H1 (cell line): ENCODE measurements around the gene SMIM44. TPM values are rescaled to one million over a fixed set of nuclear protein-coding genes. Genes with fewer than 3 reads are reported as not detected.

Experiments used
- CBX5 ChIP-seq: fragments of 300-800, 300-1000 bp; sonication (generic); IDR thresholded peaks from 2 replicates; pipeline ENCODE4 v1.7.1; 2016; ENCODE audit warnings: antibody characterized with exemption, low read length, low read depth
- EZH2 ChIP-seq: fragments of 200-600 bp; sonication (generic); IDR thresholded peaks from 2 replicates; pipeline ENCODE4 v1.7.1; 2012; ENCODE audit warnings: low read depth, mild to moderate bottlenecking, moderate library complexity, low read length, inconsistent platforms; ENCODE audit not compliant: severe bottlenecking
- HDAC2 ChIP-seq, 2 experiments: fragments of 300-600 bp in 1 of 2; sonication (generic) in 1 of 2; IDR thresholded peaks; 2 replicates each; pipeline ENCODE4 v1.6.1; 2011 to 2012; ENCODE audit warnings: low read depth in 2 of 2, low read length in 2 of 2, mild to moderate bottlenecking in 2 of 2, moderate library complexity in 2 of 2, borderline replicate concordance in 1 of 2, inconsistent platforms in 1 of 2
- KDM1A ChIP-seq: fragments of 200-600, 300-600 bp; sonication (generic); IDR thresholded peaks from 2 replicates; pipeline ENCODE4 v1.7.1; 2016; ENCODE audit warnings: mild to moderate bottlenecking, low read length, borderline replicate concordance
- RXRA ChIP-seq: IDR thresholded peaks from 2 replicates; pipeline ENCODE4 v1.6.1; 2011; ENCODE audit warnings: low read depth, mild to moderate bottlenecking, low read length, moderate library complexity; ENCODE audit not compliant: insufficient read depth
- polyA plus RNA-seq, 7 experiments: library from polyadenylated mRNA; depleted of rRNA in 3 of 7; stranded (reverse) in 5 of 7; unstranded in 2 of 7; fragments of >200 nt in 5 of 7; fragments of 200-250 nt in 2 of 7; gene quantifications; 1 replicate in 5 of 7; 2 replicates in 1 of 7; 4 replicates in 1 of 7; pipeline versions ENCODE4 v1.2.1 to v1.2.3, GENCODE V29; 2011 to 2013; ENCODE audit warnings: missing spikeins in 2 of 7, mixed read lengths in 2 of 7
- total RNA-seq: library from RNA; stranded (reverse); fragmentation: NEBNext Ultra II Directional; extraction: Animal tissue kit (Norgen Biotek cat#: 25700); gene quantifications from 2 replicates; pipeline ENCODE4 v1.2.1, GENCODE V29; 2021
- TF ChIP-seq, protein P1 (sequence below): fragments of 300-600 bp; sonication (generic); IDR thresholded peaks from 2 replicates; pipeline ENCODE4 v1.7.1; 2012; ENCODE audit warnings: low read length, moderate library complexity, mild to moderate bottlenecking, inconsistent platforms; ENCODE audit not compliant: insufficient replicate concordance

The SMIM44 gene
- total and polyA plus RNA-seq, 2 of the 8 experiments (the other 6 are each of a cell fraction or from before 2014, with no cell fraction given) = not detected

DNA sequence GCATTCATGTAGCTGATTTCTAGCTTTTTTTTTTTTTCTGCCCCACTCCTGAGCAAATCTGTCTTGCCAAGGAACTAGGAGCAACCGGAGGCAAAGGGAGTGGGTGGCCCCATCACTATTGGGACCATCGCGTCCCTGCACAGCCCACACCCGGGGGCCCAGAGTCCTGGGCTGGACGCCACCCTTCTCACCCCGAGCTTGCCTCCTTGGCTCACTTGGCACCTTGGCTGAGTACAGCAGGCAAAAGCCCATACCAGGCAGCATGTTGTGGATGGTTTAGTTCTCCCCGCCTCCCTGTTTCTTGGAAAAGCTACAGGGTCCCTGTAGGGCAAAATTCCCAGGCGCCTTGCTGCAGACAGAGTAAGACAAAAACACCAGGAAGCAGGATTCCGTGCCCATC lies 16.6 kb downstream of the SMIM44 start (continued):
- TF ChIP-seq, protein P1, sequence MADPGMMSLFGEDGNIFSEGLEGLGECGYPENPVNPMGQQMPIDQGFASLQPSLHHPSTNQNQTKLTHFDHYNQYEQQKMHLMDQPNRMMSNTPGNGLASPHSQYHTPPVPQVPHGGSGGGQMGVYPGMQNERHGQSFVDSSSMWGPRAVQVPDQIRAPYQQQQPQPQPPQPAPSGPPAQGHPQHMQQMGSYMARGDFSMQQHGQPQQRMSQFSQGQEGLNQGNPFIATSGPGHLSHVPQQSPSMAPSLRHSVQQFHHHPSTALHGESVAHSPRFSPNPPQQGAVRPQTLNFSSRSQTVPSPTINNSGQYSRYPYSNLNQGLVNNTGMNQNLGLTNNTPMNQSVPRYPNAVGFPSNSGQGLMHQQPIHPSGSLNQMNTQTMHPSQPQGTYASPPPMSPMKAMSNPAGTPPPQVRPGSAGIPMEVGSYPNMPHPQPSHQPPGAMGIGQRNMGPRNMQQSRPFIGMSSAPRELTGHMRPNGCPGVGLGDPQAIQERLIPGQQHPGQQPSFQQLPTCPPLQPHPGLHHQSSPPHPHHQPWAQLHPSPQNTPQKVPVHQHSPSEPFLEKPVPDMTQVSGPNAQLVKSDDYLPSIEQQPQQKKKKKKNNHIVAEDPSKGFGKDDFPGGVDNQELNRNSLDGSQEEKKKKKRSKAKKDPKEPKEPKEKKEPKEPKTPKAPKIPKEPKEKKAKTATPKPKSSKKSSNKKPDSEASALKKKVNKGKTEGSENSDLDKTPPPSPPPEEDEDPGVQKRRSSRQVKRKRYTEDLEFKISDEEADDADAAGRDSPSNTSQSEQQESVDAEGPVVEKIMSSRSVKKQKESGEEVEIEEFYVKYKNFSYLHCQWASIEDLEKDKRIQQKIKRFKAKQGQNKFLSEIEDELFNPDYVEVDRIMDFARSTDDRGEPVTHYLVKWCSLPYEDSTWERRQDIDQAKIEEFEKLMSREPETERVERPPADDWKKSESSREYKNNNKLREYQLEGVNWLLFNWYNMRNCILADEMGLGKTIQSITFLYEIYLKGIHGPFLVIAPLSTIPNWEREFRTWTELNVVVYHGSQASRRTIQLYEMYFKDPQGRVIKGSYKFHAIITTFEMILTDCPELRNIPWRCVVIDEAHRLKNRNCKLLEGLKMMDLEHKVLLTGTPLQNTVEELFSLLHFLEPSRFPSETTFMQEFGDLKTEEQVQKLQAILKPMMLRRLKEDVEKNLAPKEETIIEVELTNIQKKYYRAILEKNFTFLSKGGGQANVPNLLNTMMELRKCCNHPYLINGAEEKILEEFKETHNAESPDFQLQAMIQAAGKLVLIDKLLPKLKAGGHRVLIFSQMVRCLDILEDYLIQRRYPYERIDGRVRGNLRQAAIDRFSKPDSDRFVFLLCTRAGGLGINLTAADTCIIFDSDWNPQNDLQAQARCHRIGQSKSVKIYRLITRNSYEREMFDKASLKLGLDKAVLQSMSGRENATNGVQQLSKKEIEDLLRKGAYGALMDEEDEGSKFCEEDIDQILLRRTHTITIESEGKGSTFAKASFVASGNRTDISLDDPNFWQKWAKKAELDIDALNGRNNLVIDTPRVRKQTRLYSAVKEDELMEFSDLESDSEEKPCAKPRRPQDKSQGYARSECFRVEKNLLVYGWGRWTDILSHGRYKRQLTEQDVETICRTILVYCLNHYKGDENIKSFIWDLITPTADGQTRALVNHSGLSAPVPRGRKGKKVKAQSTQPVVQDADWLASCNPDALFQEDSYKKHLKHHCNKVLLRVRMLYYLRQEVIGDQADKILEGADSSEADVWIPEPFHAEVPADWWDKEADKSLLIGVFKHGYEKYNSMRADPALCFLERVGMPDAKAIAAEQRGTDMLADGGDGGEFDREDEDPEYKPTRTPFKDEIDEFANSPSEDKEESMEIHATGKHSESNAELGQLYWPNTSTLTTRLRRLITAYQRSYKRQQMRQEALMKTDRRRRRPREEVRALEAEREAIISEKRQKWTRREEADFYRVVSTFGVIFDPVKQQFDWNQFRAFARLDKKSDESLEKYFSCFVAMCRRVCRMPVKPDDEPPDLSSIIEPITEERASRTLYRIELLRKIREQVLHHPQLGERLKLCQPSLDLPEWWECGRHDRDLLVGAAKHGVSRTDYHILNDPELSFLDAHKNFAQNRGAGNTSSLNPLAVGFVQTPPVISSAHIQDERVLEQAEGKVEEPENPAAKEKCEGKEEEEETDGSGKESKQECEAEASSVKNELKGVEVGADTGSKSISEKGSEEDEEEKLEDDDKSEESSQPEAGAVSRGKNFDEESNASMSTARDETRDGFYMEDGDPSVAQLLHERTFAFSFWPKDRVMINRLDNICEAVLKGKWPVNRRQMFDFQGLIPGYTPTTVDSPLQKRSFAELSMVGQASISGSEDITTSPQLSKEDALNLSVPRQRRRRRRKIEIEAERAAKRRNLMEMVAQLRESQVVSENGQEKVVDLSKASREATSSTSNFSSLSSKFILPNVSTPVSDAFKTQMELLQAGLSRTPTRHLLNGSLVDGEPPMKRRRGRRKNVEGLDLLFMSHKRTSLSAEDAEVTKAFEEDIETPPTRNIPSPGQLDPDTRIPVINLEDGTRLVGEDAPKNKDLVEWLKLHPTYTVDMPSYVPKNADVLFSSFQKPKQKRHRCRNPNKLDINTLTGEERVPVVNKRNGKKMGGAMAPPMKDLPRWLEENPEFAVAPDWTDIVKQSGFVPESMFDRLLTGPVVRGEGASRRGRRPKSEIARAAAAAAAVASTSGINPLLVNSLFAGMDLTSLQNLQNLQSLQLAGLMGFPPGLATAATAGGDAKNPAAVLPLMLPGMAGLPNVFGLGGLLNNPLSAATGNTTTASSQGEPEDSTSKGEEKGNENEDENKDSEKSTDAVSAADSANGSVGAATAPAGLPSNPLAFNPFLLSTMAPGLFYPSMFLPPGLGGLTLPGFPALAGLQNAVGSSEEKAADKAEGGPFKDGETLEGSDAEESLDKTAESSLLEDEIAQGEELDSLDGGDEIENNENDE = no peak
- no peak for TF ChIP-seq CBX5
- TF ChIP-seq EZH2 = no peak
- no peak for TF ChIP-seq HDAC2 (IDR thresholded peaks at IDR 0.05; ENCODE audit: borderline replicate concordance in 1 of 2, low read depth in 2 of 2, low read length in 2 of 2)
- no peak for TF ChIP-seq KDM1A
- TF ChIP-seq RXRA = no peak
